HG02840 (cell line): ENCODE data around the gene CRK.
"Not testable (repeated sequence)": the region's sequence is repeated elsewhere in the genome, so short reads cannot be mapped to it uniquely, and the experiment has no call there.

Experiments used
- ATAC-seq: cut with Tn5 transposase; IDR thresholded peaks from one replicate; pipeline ENCODE4 v1.9.1; 2021; ENCODE audit warnings: mild to moderate bottlenecking, moderate library complexity, moderate number of reproducible peaks; ENCODE audit not compliant: unreplicated experiment, low FRiP score

Gene CRK

GRCh38 chr17:1391577-1391976 is 64.5 kb downstream of the CRK start:
- ATAC-seq, result no peak

GRCh38 chr17:1390432-1391367 is 65.3 kb downstream of the CRK start:
- no peak for ATAC-seq

GRCh38 chr17:1387490-1388227 is 68.4 kb downstream of the CRK start:
- not testable (repeated sequence) for ATAC-seq

GRCh38 chr17:1386675-1387190 is 69.3 kb downstream of the CRK start:
- ATAC-seq, result not testable (repeated sequence)

- ATAC-seq, result no peak
Observed at GRCh38 chr17:1386265-1386664, 69.8 kb downstream of the CRK start.

- ATAC-seq, result no peak
Observed at GRCh38 chr17:1385861-1386260, 70.2 kb downstream of the CRK start.

- no peak for ATAC-seq
Observed at GRCh38 chr17:1384905-1385435, 71.1 kb downstream of the CRK start.

GRCh38 chr17:1379930-1380313 is 76.1 kb downstream of the CRK start:
- ATAC-seq, result no peak

GRCh38 chr17:1379208-1379929 is 76.7 kb downstream of the CRK start:
- ATAC-seq, result no peak

GRCh38 chr17:1378476-1378860 is 77.6 kb downstream of the CRK start:
- not testable (repeated sequence) for ATAC-seq

GRCh38 chr17:1377334-1377733 is 78.7 kb downstream of the CRK start:
- ATAC-seq, result no peak

- ATAC-seq, result no peak
Observed at GRCh38 chr17:1376061-1376460, 80.0 kb downstream of the CRK start.

- no peak for ATAC-seq
Observed at GRCh38 chr17:1375615-1376014, 80.4 kb downstream of the CRK start.

- no peak for ATAC-seq
Observed at GRCh38 chr17:1374431-1375177, 81.4 kb downstream of the CRK start.

- no peak for ATAC-seq
Observed at GRCh38 chr17:1373707-1374237, 82.3 kb downstream of the CRK start.

GRCh38 chr17:1372618-1373017 is 83.4 kb downstream of the CRK start:
- ATAC-seq, result no peak

GRCh38 chr17:1371893-1372590 is 84.0 kb downstream of the CRK start:
- no peak for ATAC-seq
